22Rv1 (cell line): ENCODE data around the gene IL6R.
A peak's percentile ranks its signal among the peaks of the same experiment; 100 is the strongest.

Experiments used
- H3K27ac ChIP-seq: fragments of 450-650 bp; 2 replicates; pipeline ENCODE4 v1.5.1; 2017
- ZFX ChIP-seq: fragments of 450-650 bp; IDR thresholded peaks from 2 replicates; pipeline ENCODE4 v1.6.1; 2017; ENCODE audit warnings: antibody characterized with exemption, borderline replicate concordance
- TF ChIP-seq, protein P1 (sequence below): fragments of 450-650 bp; IDR thresholded peaks from 2 replicates; pipeline ENCODE4 v1.5.1; 2017; ENCODE audit warnings: mild to moderate bottlenecking

Gene IL6R

GRCh38 chr1:154416471-154417337, 11.6 kb downstream of the IL6R start:
- TF ChIP-seq, protein P1, sequence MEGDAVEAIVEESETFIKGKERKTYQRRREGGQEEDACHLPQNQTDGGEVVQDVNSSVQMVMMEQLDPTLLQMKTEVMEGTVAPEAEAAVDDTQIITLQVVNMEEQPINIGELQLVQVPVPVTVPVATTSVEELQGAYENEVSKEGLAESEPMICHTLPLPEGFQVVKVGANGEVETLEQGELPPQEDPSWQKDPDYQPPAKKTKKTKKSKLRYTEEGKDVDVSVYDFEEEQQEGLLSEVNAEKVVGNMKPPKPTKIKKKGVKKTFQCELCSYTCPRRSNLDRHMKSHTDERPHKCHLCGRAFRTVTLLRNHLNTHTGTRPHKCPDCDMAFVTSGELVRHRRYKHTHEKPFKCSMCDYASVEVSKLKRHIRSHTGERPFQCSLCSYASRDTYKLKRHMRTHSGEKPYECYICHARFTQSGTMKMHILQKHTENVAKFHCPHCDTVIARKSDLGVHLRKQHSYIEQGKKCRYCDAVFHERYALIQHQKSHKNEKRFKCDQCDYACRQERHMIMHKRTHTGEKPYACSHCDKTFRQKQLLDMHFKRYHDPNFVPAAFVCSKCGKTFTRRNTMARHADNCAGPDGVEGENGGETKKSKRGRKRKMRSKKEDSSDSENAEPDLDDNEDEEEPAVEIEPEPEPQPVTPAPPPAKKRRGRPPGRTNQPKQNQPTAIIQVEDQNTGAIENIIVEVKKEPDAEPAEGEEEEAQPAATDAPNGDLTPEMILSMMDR = no peak
- TF ChIP-seq ZFX = no peak
- H3K27ac ChIP-seq = peak overlapping the region; percentile 71

GRCh38 chr1:154417338-154417608, 12.1 kb downstream of the IL6R start:
- TF ChIP-seq ZFX = no peak
- TF ChIP-seq, protein P1 = no peak
- peak overlapping the region; percentile 71 for H3K27ac ChIP-seq

GRCh38 chr1:154418062-154418921, 13.1 kb downstream of the IL6R start:
- TF ChIP-seq, protein P1 = no peak
- TF ChIP-seq ZFX = no peak
- peak overlapping the region; percentile 71 for H3K27ac ChIP-seq

DNA sequence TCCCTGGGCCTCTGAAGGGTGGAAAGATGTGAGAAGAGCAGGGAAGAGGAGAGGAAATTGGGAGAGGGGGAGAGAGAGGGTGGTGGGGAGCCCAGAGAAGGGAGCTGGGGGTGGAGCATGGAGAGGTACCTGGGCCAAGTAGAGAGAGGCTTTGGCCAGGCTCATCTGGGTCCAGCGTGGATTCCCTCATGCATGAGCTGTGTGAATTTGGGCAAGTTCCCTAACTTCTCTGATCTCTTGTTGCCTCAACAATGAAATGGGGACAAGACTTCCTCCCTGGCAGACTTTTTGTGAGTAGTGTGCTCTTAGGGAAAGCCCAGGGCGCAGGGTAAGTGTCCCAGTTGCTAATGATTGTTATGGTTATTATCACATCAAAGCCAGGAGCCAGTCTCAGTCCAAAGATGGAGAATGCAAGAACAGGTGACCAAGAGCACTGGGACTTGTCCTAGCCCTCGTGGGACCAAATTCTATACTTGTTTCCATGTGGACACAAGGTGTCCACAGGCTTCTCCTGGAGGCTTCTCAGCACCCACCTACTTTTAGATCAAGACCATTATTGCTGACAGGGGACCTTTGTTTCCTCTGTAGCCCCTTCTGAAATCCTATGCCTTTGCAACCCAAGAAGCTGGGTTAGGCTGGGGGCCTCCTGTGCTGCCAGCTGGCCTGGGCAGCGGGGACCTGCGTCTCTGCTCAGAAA, 13.9 kb downstream of the IL6R start:
- H3K27ac ChIP-seq = peak overlapping the region; percentile 71
- no peak for TF ChIP-seq ZFX
- TF ChIP-seq, protein P1 = no peak; the same call in 1 of the 2 replicates

- TF ChIP-seq, protein P1 = no peak
- no peak for TF ChIP-seq ZFX
- peak overlapping the region; percentile 71 for H3K27ac ChIP-seq
These were observed 14.8 kb downstream of the IL6R start for GRCh38 chr1:154419620-154420571.
